GM12878 (cell line): ENCODE measurements around the gene CLTCL1. TPM values are rescaled to one million over a fixed set of nuclear protein-coding genes. Genes with fewer than 3 reads are reported as not detected.

Experiments
- ATAC-seq: fragments of 200-7000 bp; cut with Tn5 transposase; 3 replicates; pipeline ENCODE4 v1.9.1; 2020; ENCODE audit warnings: mild to moderate bottlenecking, moderate library complexity
- BruUV-seq: library from RNA; stranded (reverse); fragments of 400-500 nt; replicated peaks from 2 replicates; lab custom pipeline; 2021; lab: Mats Ljungman, UMichigan
- CTCF ChIA-PET: fragments of 300-600 bp; sonication (Branson Sonifier 250); formaldehyde crosslinking; extraction: SDS; loops from one replicate; lab custom pipeline; 2021; ENCODE audit warnings: inconsistent platforms; lab: Yijun Ruan, JAX
- POLR2A ChIA-PET: fragments of 350-600 bp; formaldehyde crosslinking; extraction: SDS; loops from one replicate; lab custom pipeline; 2021; ENCODE audit warnings: inconsistent platforms; lab: Charles Lee
- RAD21 ChIA-PET: fragments of 300-600 bp; sonication (Branson Sonifier 250); formaldehyde crosslinking; loops from one replicate; lab custom pipeline; 2023; ENCODE audit warnings: antibody characterized with exemption; ENCODE audit not compliant: unreplicated experiment; lab: Charles Lee
- SMC1A ChIA-PET: fragments of 300-600 bp; sonication (Branson Sonifier 250); formaldehyde crosslinking; loops from one replicate; lab custom pipeline; 2023; ENCODE audit not compliant: unreplicated experiment, uncharacterized antibody; lab: Charles Lee
- DNase-seq: peaks from one replicate; pipeline ENCODE4 v3.0.0-alpha.2; 2011; ENCODE audit warnings: low read depth, low spot score
- FAIRE-seq: peaks from 3 replicates; lab custom pipeline; 2011; peaks lifted over from hg19 to GRCh38; lab: Jason Lieb, UNC
- H2AFZ ChIP-seq: 2 replicates; pipeline ENCODE4 v1.6.0; 2011; ENCODE audit warnings: low read depth, low read length, control low read depth; ENCODE audit not compliant: control insufficient read depth
- H3K27ac ChIP-seq: 2 replicates; pipeline ENCODE4 v1.5.1; 2011; ENCODE audit warnings: control low read depth; ENCODE audit not compliant: control insufficient read depth, insufficient read depth
- H3K27me3 ChIP-seq, 2 experiments: replicated peaks in 1 of 2; 2 replicates each; pipeline versions ENCODE4 v1.6.0 to v1.6.1; 2011; ENCODE audit warnings: low read length in 1 of 2; ENCODE audit not compliant: control insufficient read depth in 2 of 2, insufficient read depth in 2 of 2
- H3K36me3 ChIP-seq, 2 experiments: 2 replicates each; pipeline ENCODE4 v1.5.1; 2011; ENCODE audit warnings: low read length in 1 of 2; ENCODE audit not compliant: control insufficient read depth in 2 of 2, insufficient read depth in 2 of 2
- H3K4me1 ChIP-seq: 2 replicates; pipeline ENCODE4 v1.6.1; 2011; ENCODE audit warnings: mild to moderate bottlenecking, low read length, moderate library complexity, mixed read lengths; ENCODE audit not compliant: control insufficient read depth, insufficient read depth
- H3K4me2 ChIP-seq: 2 replicates; pipeline ENCODE4 v1.6.0; 2011; ENCODE audit warnings: control low read depth; ENCODE audit not compliant: control insufficient read depth, insufficient read depth
- H3K4me3 ChIP-seq: fragments of 200-600 bp; sonication (generic); 2 replicates; pipeline ENCODE4 v1.5.1; 2016
- H3K79me2 ChIP-seq: 2 replicates; pipeline ENCODE4 v1.6.0; 2011; ENCODE audit warnings: low read length; ENCODE audit not compliant: control insufficient read depth, insufficient read depth
- H3K9ac ChIP-seq: 2 replicates; pipeline ENCODE4 v1.8.0; 2011; ENCODE audit warnings: low read length, control low read depth, mixed read lengths; ENCODE audit not compliant: control insufficient read depth, insufficient read depth
- H3K9me3 ChIP-seq: replicated peaks from 3 replicates; pipeline ENCODE4 v1.5.1; 2011; ENCODE audit warnings: mild to moderate bottlenecking, low read length; ENCODE audit not compliant: control insufficient read depth, insufficient read depth
- H4K20me1 ChIP-seq: 2 replicates; pipeline ENCODE4 v1.6.0; 2011; ENCODE audit not compliant: control insufficient read depth, insufficient read depth
- BRCA1 ChIP-seq: IDR thresholded peaks from 2 replicates; pipeline ENCODE4 v1.6.1; 2011; ENCODE audit warnings: low read depth, low read length, improper control_type of control experiment
- CBFB ChIP-seq: IDR thresholded peaks from 2 replicates; pipeline ENCODE4 v1.6.1; 2016; ENCODE audit warnings: antibody characterized with exemption, low read depth
- CBX5 ChIP-seq: sonication (generic); IDR thresholded peaks from 2 replicates; pipeline ENCODE4 v1.6.1; 2016; ENCODE audit warnings: low read depth, moderate library complexity, mild to moderate bottlenecking, inconsistent platforms
- ESRRA ChIP-seq: IDR thresholded peaks from 2 replicates; pipeline ENCODE4 v1.6.1; 2012; ENCODE audit warnings: mild to moderate bottlenecking, low read length, improper control_type of control experiment
- LARP7 ChIP-seq: fragments of 450-650 bp; IDR thresholded peaks from 2 replicates; pipeline ENCODE4 v1.6.1; 2017; ENCODE audit warnings: mild to moderate bottlenecking
- MTA2 ChIP-seq: fragments of 450-650 bp; IDR thresholded peaks from 2 replicates; pipeline ENCODE4 v1.6.1; 2016; ENCODE audit warnings: low read depth, mild to moderate bottlenecking, moderate library complexity
- PAX8 ChIP-seq: fragments of 450-650 bp; IDR thresholded peaks from 2 replicates; pipeline ENCODE4 v1.6.1; 2017; ENCODE audit warnings: mild to moderate bottlenecking, moderate library complexity
- PKNOX1 ChIP-seq: fragments of 450-650 bp; IDR thresholded peaks from 2 replicates; pipeline ENCODE4 v1.6.1; 2016; ENCODE audit warnings: mild to moderate bottlenecking
- RFX5 ChIP-seq: IDR thresholded peaks from 2 replicates; pipeline ENCODE4 v1.6.1; 2011; ENCODE audit warnings: low read depth, low read length, improper control_type of control experiment
- ZBTB4 ChIP-seq: fragments of 450-650 bp; formaldehyde crosslinking; IDR thresholded peaks from 2 replicates; pipeline ENCODE4 v1.4.0; 2022; ENCODE audit warnings: mild to moderate bottlenecking, moderate library complexity
- ZNF207 ChIP-seq: fragments of 450-650 bp; IDR thresholded peaks from 2 replicates; pipeline ENCODE4 v1.6.1; 2014; ENCODE audit warnings: antibody characterized with exemption, mild to moderate bottlenecking, borderline replicate concordance
- ZZZ3 ChIP-seq: IDR thresholded peaks from 2 replicates; pipeline ENCODE4 v1.6.1; 2011; ENCODE audit warnings: low read depth; ENCODE audit not compliant: control insufficient read depth, insufficient read length
- WGBS: methylation state at CpG from one replicate; pipeline ENCODE4 v1.1.6; 2016; ENCODE audit warnings: low lambda C conversion rate; ENCODE audit not compliant: insufficient replicate concordance, insufficient coverage; ENCODE audit errors: missing lambda C conversion rate; 5-methylcytosine and 5-hydroxymethylcytosine counted together
- in situ Hi-C: fragments of 300-500 bp; cut with MboI; formaldehyde crosslinking; loops from 9 replicates; pipeline ENCODE4 v1.14.3; 2018; ENCODE audit warnings: mixed read lengths
- intact Hi-C: fragments of 100-400 bp; cut with micrococcal nuclease; formaldehyde crosslinking; loops from one replicate; pipeline ENCODE4 v1.14.2; 2022; ENCODE audit not compliant: unreplicated experiment
- polyA plus RNA-seq, 11 experiments: library from polyadenylated mRNA; depleted of rRNA in 4 of 11; unstranded in 6 of 11; stranded (reverse) in 5 of 11; fragments of >200 nt; fragmentation: Nextera tagmentation in 4 of 11; fragmentation: Illumina TruSeq in 1 of 11; extraction: Ambion mirVana in 4 of 11; extraction: Trizol in 1 of 11; gene quantifications; 1 replicate in 1 of 11; 2 replicates in 10 of 11; pipeline versions ENCODE4 v1.2.1 to v1.2.3, GENCODE V29; 2011 to 2016; ENCODE audit warnings: inconsistent platforms in 2 of 11, missing spikeins in 2 of 11, low read depth in 1 of 11
- total RNA-seq, 4 experiments: library from RNA; depleted of rRNA in 3 of 4; stranded (reverse); fragments of >200 nt in 3 of 4; fragmentation: Illumina TruSeq in 1 of 4; extraction: Trizol in 1 of 4; gene quantifications; 2 replicates each; pipeline versions ENCODE4 v1.2.1 to v1.2.3, GENCODE V29; 2013 to 2021

CLTCL1 gene
- total and polyA plus RNA-seq, 10 of the 15 experiments (the other 5 are each of a cell fraction or from before 2014, with no cell fraction given): under 0.01 to 0.35 (median 0.12) TPM; not detected in 2

- Histone ChIP-seq H3K9ac (no peak overlapping the region), H4K20me1 (no peaks in the 10 kb centered on the region), H2AFZ (no peak overlapping the region), H3K79me2 (peaks cover 13% of the 10 kb centered on the region), H3K4me2 (no peak overlapping the region), H3K4me1 (peaks cover 4% of the 10 kb centered on the region), H3K27ac (no peak overlapping the region), H3K27me3 (no peaks in the 10 kb centered on the region), H3K36me3 (peaks cover 14 to 17% of the 10 kb centered on the region in 2 experiments), H3K4me3 (no peak overlapping the region), H3K9me3 (no peaks in the 10 kb centered on the region)
- no peak for FAIRE-seq
- intact Hi-C loops: no loop called here
- DNase-seq: no peak
- TF ChIP-seq ZBTB4 (no peak), LARP7 (no peak), PAX8 (no peak), RFX5 (no peak), CBX5 (no peak), ZNF207 (no peak), PKNOX1 (no peak), ESRRA (no peak), BRCA1 (no peak), MTA2 (no peak), CBFB (no peak), ZZZ3 (no peak)
- ChIA-PET RAD21 (no interaction called here), CTCF (no interaction called here), POLR2A (no interaction called here), SMC1A (no interaction called here)
- ATAC-seq: no peak
- whole genome bisulfite sequencing: 89% methylated on average over 5 of the region's 5 CpGs
- in situ Hi-C loops: no loop called here
- BruUV-seq: no TSS peak
Measured at GRCh38 chr22:19139974-19140373, 151.5 kb downstream of the CLTCL1 start.
